Esophagus (tissue), 2 donors: ENCODE data around the gene NME7. TPM values are rescaled to one million over a fixed set of nuclear protein-coding genes. Genes with fewer than 3 reads are reported as not detected.

Experiments
- H3K27ac ChIP-seq, 2 donors: one replicate each; pipeline ENCODE4 v1.5.1; 2013; ENCODE audit warnings: low read depth in 2 of 2, mild to moderate bottlenecking in 2 of 2, inconsistent platforms in 1 of 2, low read length in 1 of 2, moderate library complexity in 1 of 2
- H3K27me3 ChIP-seq, 2 donors: one replicate each; pipeline ENCODE4 v1.6.1; 2013; ENCODE audit warnings: low read length in 2 of 2, control low read depth in 1 of 2, mild to moderate bottlenecking in 1 of 2; ENCODE audit not compliant: insufficient read depth in 2 of 2, control insufficient read depth in 1 of 2
- H3K36me3 ChIP-seq, 2 donors: one replicate each; pipeline ENCODE4 v1.6.1; 2013; ENCODE audit warnings: low read length in 1 of 2; ENCODE audit not compliant: control insufficient read depth in 2 of 2, insufficient read depth in 2 of 2
- H3K4me1 ChIP-seq, 2 donors: one replicate each; pipeline ENCODE4 v1.6.1; 2013; ENCODE audit warnings: low read length in 1 of 2; ENCODE audit not compliant: control insufficient read depth in 2 of 2, insufficient read depth in 2 of 2
- H3K4me3 ChIP-seq, 2 donors: one replicate each; pipeline ENCODE4 v1.5.1; 2013; ENCODE audit warnings: low read length in 2 of 2, mild to moderate bottlenecking in 2 of 2, low read depth in 1 of 2, moderate library complexity in 1 of 2
- H3K9me3 ChIP-seq, 2 donors: one replicate each; pipeline ENCODE4 v1.6.1; 2013; ENCODE audit warnings: mild to moderate bottlenecking in 2 of 2, low read depth in 1 of 2, low read length in 1 of 2, moderate library complexity in 1 of 2; ENCODE audit not compliant: control insufficient read depth in 2 of 2, insufficient read depth in 1 of 2
- WGBS, 2 donors: extraction: QIAGEN DNeasy Blood & Tissue Kit; methylation state at CpG; one replicate each; pipeline ENCODE4 v1.1.7; 2013; 5-methylcytosine and 5-hydroxymethylcytosine counted together
- polyA plus RNA-seq, 2 donors: library from polyadenylated mRNA; stranded (reverse); fragments of 200-250 nt; gene quantifications; one replicate each; pipeline ENCODE4 v1.2.3, GENCODE V29; 2013
- donor health status: healthy with polysubstance abuse.
- donor health status: Bipolar disorder and iron deficiency.

NME7 gene
- polyA plus RNA-seq, 2 donors: 2.0 to 5.6 TPM

- H3K27me3 ChIP-seq: no peaks in the 10 kb centered on the region
- no peak overlapping the region for H3K27ac ChIP-seq
- no peaks in the 10 kb centered on the region for H3K36me3 ChIP-seq
- WGBS, 2 donors: 84 to 90% methylated on average over 3 of the region's 3 CpGs
- no peaks in the 10 kb centered on the region for H3K9me3 ChIP-seq
- H3K4me3 ChIP-seq: no peak overlapping the region
- H3K4me1 ChIP-seq: no peaks in the 10 kb centered on the region
Measured at GRCh38 chr1:169143346-169143745, 224.3 kb downstream of the NME7 start.

- Histone ChIP-seq H3K27ac (no peak overlapping the region), H3K4me3 (no peak overlapping the region), H3K27me3 (no peaks in the 10 kb centered on the region), H3K4me1 (no peaks in the 10 kb centered on the region), H3K9me3 (no peaks in the 10 kb centered on the region), H3K36me3 (no peaks in the 10 kb centered on the region)
- WGBS, 2 donors: 38 to 92% methylated on average over 1 of the region's 1 CpG
Measured at GRCh38 chr1:169142129-169142528, 225.5 kb downstream of the NME7 start.

- H3K36me3 ChIP-seq: no peaks in the 10 kb centered on the region
- WGBS, 2 donors: 85 to 89% methylated on average over 3 of the region's 3 CpGs
- no peaks in the 10 kb centered on the region for H3K4me1 ChIP-seq
- no peaks in the 10 kb centered on the region for H3K9me3 ChIP-seq
- H3K27ac ChIP-seq: no peak overlapping the region
- H3K4me3 ChIP-seq: no peak overlapping the region
- no peaks in the 10 kb centered on the region for H3K27me3 ChIP-seq
Measured at GRCh38 chr1:169141356-169141755, 226.2 kb downstream of the NME7 start.

GRCh38 chr1:169138866-169139670, 228.5 kb downstream of the NME7 start:
- H3K4me3 ChIP-seq: no peak overlapping the region
- WGBS, 2 donors: 80 to 81% methylated on average over 2 of the region's 2 CpGs
- no peaks in the 10 kb centered on the region for H3K27me3 ChIP-seq
- H3K9me3 ChIP-seq: no peaks in the 10 kb centered on the region
- H3K4me1 ChIP-seq: no peaks in the 10 kb centered on the region
- no peaks in the 10 kb centered on the region for H3K36me3 ChIP-seq
- no peak overlapping the region for H3K27ac ChIP-seq

DNA sequence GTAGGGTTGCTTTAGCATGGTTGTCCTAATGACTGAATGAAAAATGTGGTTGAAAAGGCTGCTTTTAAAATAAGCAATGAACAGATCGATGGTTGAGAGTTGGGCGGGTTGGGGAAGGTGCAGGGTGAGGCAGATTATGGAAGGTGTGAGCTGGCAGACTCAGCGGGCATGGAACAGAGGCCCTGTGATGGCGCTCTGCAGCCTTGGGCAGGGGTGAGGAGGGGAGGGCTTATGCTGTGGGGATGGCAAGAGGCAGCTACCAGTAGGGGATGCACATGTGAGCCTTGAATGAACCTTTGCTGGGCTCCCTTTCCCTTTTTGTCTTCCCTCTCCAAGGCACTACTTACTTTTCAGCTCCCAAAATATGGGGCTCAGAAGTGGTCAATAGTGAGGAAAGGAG, 230.2 kb downstream of the NME7 start:
- H3K27me3 ChIP-seq: no peaks in the 10 kb centered on the region
- H3K4me1 ChIP-seq: no peaks in the 10 kb centered on the region
- no peak overlapping the region for H3K27ac ChIP-seq
- H3K4me3 ChIP-seq: no peak overlapping the region
- H3K9me3 ChIP-seq: no peaks in the 10 kb centered on the region
- no peaks in the 10 kb centered on the region for H3K36me3 ChIP-seq
- 96 to 98% methylated on average over 4 of the region's 4 CpGs for WGBS, 2 donors

DNA sequence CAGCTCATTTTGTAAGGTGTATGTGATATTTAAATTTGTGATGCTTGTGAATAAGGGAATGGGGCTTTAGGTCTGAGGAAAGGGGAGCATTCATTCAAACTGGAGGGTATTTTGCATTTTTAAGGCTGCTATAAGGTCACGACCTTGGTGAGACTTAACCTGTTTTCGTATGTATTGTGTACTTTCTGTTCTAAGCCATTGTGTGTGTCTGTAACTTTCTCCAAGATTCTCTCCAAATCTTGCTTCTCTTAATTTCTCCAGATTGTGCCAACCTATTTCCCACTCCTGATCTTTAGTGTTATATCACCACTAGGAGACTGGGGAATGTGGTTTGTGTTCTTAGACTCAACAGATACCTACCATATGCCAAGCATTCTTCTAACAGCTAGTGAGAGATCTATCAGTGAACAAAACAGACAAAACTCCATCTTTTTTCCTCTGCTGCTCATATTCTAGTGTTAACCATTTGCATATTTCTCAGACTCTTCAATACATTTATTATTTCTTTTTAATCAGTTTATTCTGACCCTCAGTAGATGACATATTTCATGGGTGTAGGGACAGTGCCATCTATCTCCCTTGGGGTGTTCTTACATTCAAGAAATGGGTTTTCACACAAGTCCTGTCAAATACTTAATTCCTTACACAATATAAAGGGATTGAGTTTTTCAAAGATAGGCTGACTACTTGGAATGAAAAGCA, 233.6 kb downstream of the NME7 start:
- H3K27me3 ChIP-seq: no peaks in the 10 kb centered on the region
- peaks cover 0 to 2% of the 10 kb centered on the region in 2 donors for H3K36me3 ChIP-seq
- no peaks in the 10 kb centered on the region for H3K4me1 ChIP-seq
- H3K9me3 ChIP-seq: no peaks in the 10 kb centered on the region
- WGBS, 2 donors: 69 to 86% methylated on average over 2 of the region's 2 CpGs
- no peak overlapping the region for H3K27ac ChIP-seq
- no peak overlapping the region for H3K4me3 ChIP-seq

DNA sequence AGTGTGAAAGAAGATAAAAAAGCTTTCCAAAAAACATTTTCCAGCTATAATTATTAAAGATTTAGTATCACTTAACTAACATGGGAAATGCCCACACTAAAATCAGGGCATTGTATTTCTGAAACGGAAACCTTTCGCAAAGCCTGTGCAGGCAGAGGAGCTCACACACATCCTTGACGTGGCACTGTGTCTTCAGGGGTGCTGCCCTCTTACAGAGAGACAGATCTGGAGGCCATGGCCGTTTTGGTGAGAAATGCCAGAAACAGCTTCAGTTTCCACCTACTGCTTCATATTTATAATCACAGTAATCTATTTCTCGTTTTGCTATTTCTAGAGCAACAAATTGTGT, 234.4 kb downstream of the NME7 start:
- H3K27me3 ChIP-seq: no peaks in the 10 kb centered on the region
- H3K4me3 ChIP-seq: no peak overlapping the region
- WGBS, 2 donors: 70 to 78% methylated on average over 5 of the region's 5 CpGs
- H3K4me1 ChIP-seq: no peaks in the 10 kb centered on the region
- peaks cover 0 to 2% of the 10 kb centered on the region in 2 donors for H3K36me3 ChIP-seq
- no peaks in the 10 kb centered on the region for H3K9me3 ChIP-seq
- no peak overlapping the region for H3K27ac ChIP-seq

GRCh38 chr1:169132512-169133227, 234.9 kb downstream of the NME7 start:
- Histone ChIP-seq H3K4me1 (no peaks in the 10 kb centered on the region), H3K9me3 (no peaks in the 10 kb centered on the region), H3K36me3 (peaks cover 0 to 2% of the 10 kb centered on the region in 2 donors), H3K27me3 (no peaks in the 10 kb centered on the region), H3K4me3 (no peak overlapping the region), H3K27ac (no peak overlapping the region)
- WGBS, 2 donors: 50 to 55% methylated on average over 4 of the region's 4 CpGs

DNA sequence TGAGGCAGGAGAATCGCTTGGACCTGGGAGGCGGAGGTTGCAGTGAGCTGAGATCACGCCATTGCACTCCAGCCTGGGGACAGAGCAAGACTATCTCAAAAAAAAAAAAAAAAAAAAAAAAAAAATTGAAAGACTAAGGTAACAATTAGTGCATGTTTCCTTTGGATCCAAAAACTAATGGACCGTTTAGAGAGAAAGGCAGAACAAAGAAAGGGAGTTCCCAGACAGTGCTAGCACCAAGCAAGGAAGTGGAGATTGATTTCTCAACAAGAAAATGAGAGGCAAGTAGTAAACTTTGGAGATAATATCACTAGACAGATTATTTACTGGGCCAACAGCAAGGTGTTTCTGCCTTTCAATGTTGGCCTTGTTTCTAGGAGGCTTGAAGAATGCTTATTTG, 236.9 kb downstream of the NME7 start:
- no peak overlapping the region for H3K4me3 ChIP-seq
- H3K36me3 ChIP-seq: peaks cover 0 to 3% of the 10 kb centered on the region in 2 donors
- 69 to 79% methylated on average over 4 of the region's 4 CpGs for WGBS, 2 donors
- no peaks in the 10 kb centered on the region for H3K9me3 ChIP-seq
- no peaks in the 10 kb centered on the region for H3K4me1 ChIP-seq
- no peaks in the 10 kb centered on the region for H3K27me3 ChIP-seq
- no peak overlapping the region for H3K27ac ChIP-seq
